IMR-90 (cell line): ENCODE measurements around the gene C16orf96. TPM values are rescaled to one million over a fixed set of nuclear protein-coding genes. Genes with fewer than 3 reads are reported as not detected.

Experiments
- ATAC-seq: fragments of 200-7000 bp; cut with Tn5 transposase; 2 replicates; pipeline ENCODE4 v1.9.1; 2020; ENCODE audit warnings: low read depth, mild to moderate bottlenecking, moderate library complexity
- BruUV-seq: library from RNA; stranded (reverse); fragments of 400-500 nt; replicated peaks from 2 replicates; lab custom pipeline; 2021; lab: Mats Ljungman, UMichigan
- CTCF ChIA-PET: fragments of 300-600 bp; formaldehyde crosslinking; extraction: SDS; loops from one replicate; lab custom pipeline; 2021; ENCODE audit warnings: antibody characterized with exemption; lab: Yijun Ruan, JAX
- POLR2A ChIA-PET: fragments of 300-600 bp; sonication (Branson Sonifier 250); formaldehyde crosslinking; loops from one replicate; lab custom pipeline; 2022; ENCODE audit warnings: antibody characterized with exemption; ENCODE audit not compliant: unreplicated experiment; lab: Charles Lee
- DNase-seq: peaks from one replicate; pipeline ENCODE4 v3.0.0; 2013
- H2AFZ ChIP-seq: replicated peaks from 2 replicates; pipeline ENCODE3; 2013; ENCODE audit warnings: low read length, mild to moderate bottlenecking; ENCODE audit not compliant: poor library complexity
- H2AK5ac ChIP-seq: 2 replicates; pipeline ENCODE4 v1.6.1; 2013; ENCODE audit warnings: low read depth, low read length, inconsistent platforms
- H2AK9ac ChIP-seq: replicated peaks from 2 replicates; pipeline ENCODE3; 2013; ENCODE audit warnings: mild to moderate bottlenecking, low read depth, low read length, moderate library complexity; ENCODE audit not compliant: poor library complexity
- H2BK120ac ChIP-seq: 2 replicates; pipeline ENCODE4 v1.6.1; 2013; ENCODE audit warnings: low read depth, low read length, inconsistent platforms
- H2BK15ac ChIP-seq: 3 replicates; pipeline ENCODE4 v1.6.1; 2013; ENCODE audit warnings: low read depth, low read length, inconsistent platforms
- H2BK20ac ChIP-seq: 2 replicates; pipeline ENCODE4 v1.6.1; 2013; ENCODE audit warnings: low read depth, mild to moderate bottlenecking, inconsistent platforms, low read length, moderate library complexity
- H2BK5ac ChIP-seq: 2 replicates; pipeline ENCODE4 v1.6.1; 2013; ENCODE audit warnings: mild to moderate bottlenecking, low read depth, low read length, inconsistent platforms; ENCODE audit not compliant: poor library complexity, severe bottlenecking
- H3K14ac ChIP-seq: replicated peaks from 2 replicates; pipeline ENCODE4 v1.6.1; 2013; ENCODE audit warnings: low read depth, low read length, inconsistent platforms
- H3K18ac ChIP-seq: 2 replicates; pipeline ENCODE4 v1.6.1; 2013; ENCODE audit warnings: low read depth, low read length, control low read depth
- H3K23ac ChIP-seq: 2 replicates; pipeline ENCODE4 v1.6.1; 2013; ENCODE audit warnings: low read depth, low read length, inconsistent platforms
- H3K27ac ChIP-seq: 2 replicates; pipeline ENCODE4 v1.5.1; 2013; ENCODE audit warnings: mild to moderate bottlenecking, control low read depth, low read length; ENCODE audit not compliant: insufficient read depth
- H3K27me3 ChIP-seq: 2 replicates; pipeline ENCODE4 v1.6.1; 2013; ENCODE audit warnings: low read length; ENCODE audit not compliant: control insufficient read depth, insufficient read depth
- H3K36me3 ChIP-seq: 2 replicates; pipeline ENCODE4 v1.6.1; 2013; ENCODE audit warnings: low read length, mixed read lengths; ENCODE audit not compliant: control insufficient read depth, insufficient read depth
- H3K4ac ChIP-seq: 2 replicates; pipeline ENCODE4 v1.6.1; 2013; ENCODE audit warnings: low read depth, low read length, inconsistent platforms
- H3K4me1 ChIP-seq: 2 replicates; pipeline ENCODE4 v1.6.1; 2013; ENCODE audit warnings: low read length, mixed read lengths; ENCODE audit not compliant: control insufficient read depth, insufficient read depth
- H3K4me2 ChIP-seq: 2 replicates; pipeline ENCODE4 v1.6.1; 2013; ENCODE audit warnings: low read depth, mild to moderate bottlenecking, control low read depth, low read length, moderate library complexity
- H3K4me3 ChIP-seq: 2 replicates; pipeline ENCODE4 v1.5.1; 2013; ENCODE audit warnings: low read depth, mild to moderate bottlenecking, control low read depth, low read length, moderate library complexity; ENCODE audit not compliant: insufficient read depth
- H3K56ac ChIP-seq: 2 replicates; pipeline ENCODE4 v1.6.1; 2013; ENCODE audit warnings: low read length, inconsistent platforms; ENCODE audit not compliant: insufficient read depth; ENCODE audit errors: extremely low read depth
- H3K79me1 ChIP-seq, 2 experiments: 2 replicates each; pipeline ENCODE4 v1.6.1; 2013; ENCODE audit warnings: low read length in 2 of 2, inconsistent platforms in 1 of 2, low read depth in 1 of 2
- H3K9ac ChIP-seq: 2 replicates; pipeline ENCODE4 v1.6.1; 2013; ENCODE audit warnings: low read depth, low read length, control low read depth
- H3K9me1 ChIP-seq: 2 replicates; pipeline ENCODE4 v1.6.1; 2013; ENCODE audit warnings: low read length, inconsistent platforms; ENCODE audit not compliant: insufficient read depth
- H3K9me3 ChIP-seq: 2 replicates; pipeline ENCODE4 v1.6.1; 2013; ENCODE audit warnings: low read length; ENCODE audit not compliant: control insufficient read depth, insufficient read depth
- H4K20me1 ChIP-seq: 2 replicates; pipeline ENCODE4 v1.6.1; 2013; ENCODE audit warnings: low read length, inconsistent platforms; ENCODE audit not compliant: insufficient read depth
- H4K5ac ChIP-seq: 2 replicates; pipeline ENCODE4 v1.6.1; 2013; ENCODE audit warnings: mild to moderate bottlenecking, low read depth, low read length, control low read depth
- H4K8ac ChIP-seq, 2 experiments: 2 replicates each; pipeline ENCODE4 v1.6.1; 2013; ENCODE audit warnings: low read depth in 2 of 2, low read length in 2 of 2, control low read depth in 1 of 2, inconsistent platforms in 1 of 2
- H4K91ac ChIP-seq: 2 replicates; pipeline ENCODE4 v1.6.1; 2013; ENCODE audit warnings: low read depth, low read length, inconsistent platforms; ENCODE audit not compliant: insufficient read depth
- FOS ChIP-seq: fragments of 150-350 bp; IDR thresholded peaks from 2 replicates; pipeline ENCODE4 v1.6.1; 2016; ENCODE audit warnings: low read depth, low read length
- MAFK ChIP-seq: IDR thresholded peaks from 2 replicates; pipeline ENCODE4 v1.6.1; 2012; ENCODE audit warnings: low read depth, low read length, improper control_type of control experiment
- RFX5 ChIP-seq: IDR thresholded peaks from 2 replicates; pipeline ENCODE4 v1.8.0; 2012; ENCODE audit warnings: low read depth, mild to moderate bottlenecking, low read length, moderate library complexity
- SMC3 ChIP-seq: fragments of 150-350 bp; IDR thresholded peaks from 2 replicates; pipeline ENCODE4 v1.6.1; 2016; ENCODE audit warnings: low read depth, mild to moderate bottlenecking, antibody characterized with exemption, low read length, moderate library complexity
- WGBS, 2 experiments: methylation state at CpG; one replicate each; pipeline versions ENCODE4 v1.1.5 to v1.1.7; 2013; ENCODE audit warnings: missing lambda C conversion rate in 2 of 2; ENCODE audit not compliant: insufficient read length in 1 of 2; ENCODE audit errors: extremely low coverage in 2 of 2; 5-methylcytosine and 5-hydroxymethylcytosine counted together
- dilution Hi-C: fragments of 300-500 bp; cut with HindIII; formaldehyde crosslinking; loops from one replicate; pipeline ENCODE4 v1.14.3; 2018; ENCODE audit warnings: low sequenced_read_pairs; ENCODE audit not compliant: unreplicated experiment
- in situ Hi-C: fragments of 300-500 bp; cut with MboI; formaldehyde crosslinking; loops from 3 replicates; pipeline ENCODE4 v1.14.3; 2019; ENCODE audit warnings: low sequenced_read_pairs, inconsistent platforms, mixed read lengths
- intact Hi-C: fragments of 100-400 bp; cut with micrococcal nuclease; formaldehyde crosslinking; loops from 2 replicates; pipeline ENCODE4 v1.10.0; 2022
- polyA plus RNA-seq, 3 experiments: library from polyadenylated mRNA; depleted of rRNA; stranded (reverse); fragments of >200 nt; gene quantifications; 2 replicates each; pipeline ENCODE4 v1.2.3, GENCODE V29; 2012; ENCODE audit warnings: low replicate concordance in 1 of 3
- total RNA-seq: library from RNA; depleted of rRNA; stranded (reverse); fragments of >200 nt; gene quantifications from 2 replicates; pipeline ENCODE4 v1.2.3, GENCODE V29; 2012
- TF ChIP-seq, protein P1 (sequence below): fragments of 150-350 bp; IDR thresholded peaks from 2 replicates; pipeline ENCODE4 v1.6.1; 2016; ENCODE audit warnings: low read depth, mild to moderate bottlenecking, low read length, moderate library complexity, borderline replicate concordance
- TF ChIP-seq, protein P2 (sequence below): fragments of 150-350 bp; IDR thresholded peaks from 2 replicates; pipeline ENCODE4 v1.6.1; 2017; ENCODE audit warnings: mild to moderate bottlenecking, antibody characterized with exemption, low read length, low read depth

Gene C16orf96
- total and polyA plus RNA-seq, 2 of the 4 experiments (the other 2 are of a cell fraction): not detected

DNA sequence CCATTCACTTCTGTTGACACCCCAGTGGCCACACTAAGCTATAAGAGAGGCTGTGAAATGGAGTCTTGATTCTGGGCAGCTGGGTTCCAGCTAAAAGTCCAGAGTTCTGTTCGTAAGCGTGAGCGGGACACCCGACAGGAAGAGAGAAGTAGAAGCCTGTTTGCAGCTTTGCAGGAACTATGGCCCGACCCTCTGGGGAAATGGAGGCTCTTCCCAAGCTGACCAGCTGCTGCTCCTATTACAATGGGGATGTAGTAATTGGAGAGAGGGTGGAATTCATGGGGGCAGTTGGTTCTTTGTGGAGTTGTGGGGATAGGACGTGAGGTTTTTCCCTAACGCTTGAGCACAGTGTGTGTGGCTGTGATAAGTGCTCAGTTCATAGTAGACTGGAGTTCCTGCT lies 30.2 kb downstream of the C16orf96 start:
- H4K5ac ChIP-seq: no peak overlapping the region
- dilution Hi-C loops: no loop called here
- no peak overlapping the region for H2BK120ac ChIP-seq
- DNase-seq (no peak), ATAC-seq (no peak)
- H3K27me3 ChIP-seq: peaks cover 29% of the 10 kb centered on the region
- CTCF ChIA-PET: interaction anchor here (1.1 kb wide), 1 partner anchor 30 kb away, joined by 4 read pairs; no protein-coding TSS in a partner anchor
- BruUV-seq: no TSS peak
- no peak overlapping the region for H3K23ac ChIP-seq
- H4K20me1 ChIP-seq: no peaks in the 10 kb centered on the region
- H3K27ac ChIP-seq: no peak overlapping the region
- H3K79me1 ChIP-seq: no peaks in the 10 kb centered on the region
- TF ChIP-seq RFX5 (no peak), SMC3 (no peak), MAFK (no peak), FOS (no peak)
- TF ChIP-seq, protein P1, sequence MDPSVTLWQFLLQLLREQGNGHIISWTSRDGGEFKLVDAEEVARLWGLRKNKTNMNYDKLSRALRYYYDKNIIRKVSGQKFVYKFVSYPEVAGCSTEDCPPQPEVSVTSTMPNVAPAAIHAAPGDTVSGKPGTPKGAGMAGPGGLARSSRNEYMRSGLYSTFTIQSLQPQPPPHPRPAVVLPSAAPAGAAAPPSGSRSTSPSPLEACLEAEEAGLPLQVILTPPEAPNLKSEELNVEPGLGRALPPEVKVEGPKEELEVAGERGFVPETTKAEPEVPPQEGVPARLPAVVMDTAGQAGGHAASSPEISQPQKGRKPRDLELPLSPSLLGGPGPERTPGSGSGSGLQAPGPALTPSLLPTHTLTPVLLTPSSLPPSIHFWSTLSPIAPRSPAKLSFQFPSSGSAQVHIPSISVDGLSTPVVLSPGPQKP: no peak
- TF ChIP-seq, protein P2, sequence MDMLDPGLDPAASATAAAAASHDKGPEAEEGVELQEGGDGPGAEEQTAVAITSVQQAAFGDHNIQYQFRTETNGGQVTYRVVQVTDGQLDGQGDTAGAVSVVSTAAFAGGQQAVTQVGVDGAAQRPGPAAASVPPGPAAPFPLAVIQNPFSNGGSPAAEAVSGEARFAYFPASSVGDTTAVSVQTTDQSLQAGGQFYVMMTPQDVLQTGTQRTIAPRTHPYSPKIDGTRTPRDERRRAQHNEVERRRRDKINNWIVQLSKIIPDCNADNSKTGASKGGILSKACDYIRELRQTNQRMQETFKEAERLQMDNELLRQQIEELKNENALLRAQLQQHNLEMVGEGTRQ: no peak
- no peak overlapping the region for H3K56ac ChIP-seq
- H3K9ac ChIP-seq: no peak overlapping the region
- H3K18ac ChIP-seq: no peak overlapping the region
- no peak overlapping the region for H2BK15ac ChIP-seq
- H3K36me3 ChIP-seq: no peaks in the 10 kb centered on the region
- H3K4me3 ChIP-seq: no peak overlapping the region
- H2AK9ac ChIP-seq: no peak overlapping the region
- in situ Hi-C loops: no loop called here
- H3K9me1 ChIP-seq: no peaks in the 10 kb centered on the region
- intact Hi-C loops: no loop called here
- no peaks in the 10 kb centered on the region for H3K4me1 ChIP-seq
- no peak overlapping the region for H2AFZ ChIP-seq
- no peak overlapping the region for H2BK5ac ChIP-seq
- H4K8ac ChIP-seq: no peak overlapping the region
- H2BK20ac ChIP-seq: no peak overlapping the region
- H3K4ac ChIP-seq: no peak overlapping the region
- H3K9me3 ChIP-seq: peaks cover 14% of the 10 kb centered on the region
- no peak overlapping the region for H3K14ac ChIP-seq
- H2AK5ac ChIP-seq: no peak overlapping the region
- no peak overlapping the region for H3K4me2 ChIP-seq
- WGBS, 2 experiments: no CpG with 5 or more reads among the region's 7 CpGs
- POLR2A ChIA-PET: no interaction called here
- no peak overlapping the region for H4K91ac ChIP-seq
